GM12878 (cell line): ENCODE measurements around the gene CPEB1. TPM values are rescaled to one million over a fixed set of nuclear protein-coding genes. Genes with fewer than 3 reads are reported as not detected.

Source experiments
- ATAC-seq: fragments of 200-7000 bp; cut with Tn5 transposase; 3 replicates; pipeline ENCODE4 v1.9.1; 2020; ENCODE audit warnings: mild to moderate bottlenecking, moderate library complexity
- BruUV-seq: library from RNA; stranded (reverse); fragments of 400-500 nt; replicated peaks from 2 replicates; lab custom pipeline; 2021; lab: Mats Ljungman, UMichigan
- CTCF ChIA-PET: fragments of 300-600 bp; sonication (Branson Sonifier 250); formaldehyde crosslinking; extraction: SDS; loops from one replicate; lab custom pipeline; 2021; ENCODE audit warnings: inconsistent platforms; lab: Yijun Ruan, JAX
- POLR2A ChIA-PET: fragments of 350-600 bp; formaldehyde crosslinking; extraction: SDS; loops from one replicate; lab custom pipeline; 2021; ENCODE audit warnings: inconsistent platforms; lab: Charles Lee
- RAD21 ChIA-PET: fragments of 300-600 bp; sonication (Branson Sonifier 250); formaldehyde crosslinking; loops from one replicate; lab custom pipeline; 2023; ENCODE audit warnings: antibody characterized with exemption; ENCODE audit not compliant: unreplicated experiment; lab: Charles Lee
- SMC1A ChIA-PET: fragments of 300-600 bp; sonication (Branson Sonifier 250); formaldehyde crosslinking; loops from one replicate; lab custom pipeline; 2023; ENCODE audit not compliant: unreplicated experiment, uncharacterized antibody; lab: Charles Lee
- DNase-seq: peaks from one replicate; pipeline ENCODE4 v3.0.0-alpha.2; 2011; ENCODE audit warnings: low read depth, low spot score
- FAIRE-seq: peaks from 3 replicates; lab custom pipeline; 2011; peaks lifted over from hg19 to GRCh38; lab: Jason Lieb, UNC
- H2AFZ ChIP-seq: 2 replicates; pipeline ENCODE4 v1.6.0; 2011; ENCODE audit warnings: low read depth, low read length, control low read depth; ENCODE audit not compliant: control insufficient read depth
- H3K27ac ChIP-seq: 2 replicates; pipeline ENCODE4 v1.5.1; 2011; ENCODE audit warnings: control low read depth; ENCODE audit not compliant: control insufficient read depth, insufficient read depth
- H3K27me3 ChIP-seq, 2 experiments: replicated peaks in 1 of 2; 2 replicates each; pipeline versions ENCODE4 v1.6.0 to v1.6.1; 2011; ENCODE audit warnings: low read length in 1 of 2; ENCODE audit not compliant: control insufficient read depth in 2 of 2, insufficient read depth in 2 of 2
- H3K36me3 ChIP-seq, 2 experiments: 2 replicates each; pipeline ENCODE4 v1.5.1; 2011; ENCODE audit warnings: low read length in 1 of 2; ENCODE audit not compliant: control insufficient read depth in 2 of 2, insufficient read depth in 2 of 2
- H3K4me1 ChIP-seq: 2 replicates; pipeline ENCODE4 v1.6.1; 2011; ENCODE audit warnings: mild to moderate bottlenecking, low read length, moderate library complexity, mixed read lengths; ENCODE audit not compliant: control insufficient read depth, insufficient read depth
- H3K4me2 ChIP-seq: 2 replicates; pipeline ENCODE4 v1.6.0; 2011; ENCODE audit warnings: control low read depth; ENCODE audit not compliant: control insufficient read depth, insufficient read depth
- H3K4me3 ChIP-seq: fragments of 200-600 bp; sonication (generic); 2 replicates; pipeline ENCODE4 v1.5.1; 2016
- H3K79me2 ChIP-seq: 2 replicates; pipeline ENCODE4 v1.6.0; 2011; ENCODE audit warnings: low read length; ENCODE audit not compliant: control insufficient read depth, insufficient read depth
- H3K9ac ChIP-seq: 2 replicates; pipeline ENCODE4 v1.8.0; 2011; ENCODE audit warnings: low read length, control low read depth, mixed read lengths; ENCODE audit not compliant: control insufficient read depth, insufficient read depth
- H3K9me3 ChIP-seq: replicated peaks from 3 replicates; pipeline ENCODE4 v1.5.1; 2011; ENCODE audit warnings: mild to moderate bottlenecking, low read length; ENCODE audit not compliant: control insufficient read depth, insufficient read depth
- H4K20me1 ChIP-seq: 2 replicates; pipeline ENCODE4 v1.6.0; 2011; ENCODE audit not compliant: control insufficient read depth, insufficient read depth
- CBFB ChIP-seq: IDR thresholded peaks from 2 replicates; pipeline ENCODE4 v1.6.1; 2016; ENCODE audit warnings: antibody characterized with exemption, low read depth
- CHD2 ChIP-seq: IDR thresholded peaks from 2 replicates; pipeline ENCODE4 v1.6.1; 2011; ENCODE audit warnings: low read depth, low read length, improper control_type of control experiment, borderline replicate concordance
- CREM ChIP-seq: IDR thresholded peaks from 2 replicates; pipeline ENCODE4 v1.6.1; 2014; ENCODE audit warnings: antibody characterized with exemption, low read depth
- IKZF2 ChIP-seq, 2 experiments: fragments of 450-650 bp; IDR thresholded peaks; 2 replicates each; pipeline ENCODE4 v1.6.1; 2017; ENCODE audit warnings: mild to moderate bottlenecking in 2 of 2, moderate library complexity in 2 of 2
- MEF2A ChIP-seq: IDR thresholded peaks from 2 replicates; pipeline ENCODE4 v1.6.1; 2011; ENCODE audit warnings: low read depth, mild to moderate bottlenecking, low read length, moderate library complexity; ENCODE audit not compliant: insufficient read depth
- NFYB ChIP-seq: IDR thresholded peaks from 2 replicates; pipeline ENCODE4 v1.6.1; 2011; ENCODE audit warnings: low read depth, mild to moderate bottlenecking, low read length, improper control_type of control experiment, moderate library complexity; ENCODE audit not compliant: insufficient read depth
- PML ChIP-seq: IDR thresholded peaks from 2 replicates; pipeline ENCODE4 v1.6.1; 2012; ENCODE audit warnings: low read length, inconsistent platforms
- SMAD1 ChIP-seq: fragments of 450-650 bp; IDR thresholded peaks from 2 replicates; pipeline ENCODE4 v1.6.1; 2018; ENCODE audit warnings: mild to moderate bottlenecking, low read depth; ENCODE audit not compliant: partially characterized antibody
- SMARCA5 ChIP-seq: fragments of 450-650 bp; IDR thresholded peaks from 2 replicates; pipeline ENCODE4 v1.6.1; 2017; ENCODE audit warnings: mild to moderate bottlenecking
- YY1 ChIP-seq: IDR thresholded peaks from 2 replicates; pipeline ENCODE4 v1.6.1; 2011; ENCODE audit warnings: low read depth, mild to moderate bottlenecking, low read length
- ZNF207 ChIP-seq: fragments of 450-650 bp; IDR thresholded peaks from 2 replicates; pipeline ENCODE4 v1.6.1; 2014; ENCODE audit warnings: antibody characterized with exemption, mild to moderate bottlenecking, borderline replicate concordance
- ZNF217 ChIP-seq: fragments of 450-650 bp; IDR thresholded peaks from 2 replicates; pipeline ENCODE4 v1.6.1; 2017; ENCODE audit warnings: antibody characterized with exemption, mild to moderate bottlenecking
- ZNF622 ChIP-seq: fragments of 450-650 bp; IDR thresholded peaks from 2 replicates; pipeline ENCODE4 v1.6.1; 2017; ENCODE audit warnings: mild to moderate bottlenecking, inconsistent platforms
- WGBS: methylation state at CpG from one replicate; pipeline ENCODE4 v1.1.6; 2016; ENCODE audit warnings: low lambda C conversion rate; ENCODE audit not compliant: insufficient replicate concordance, insufficient coverage; ENCODE audit errors: missing lambda C conversion rate; 5-methylcytosine and 5-hydroxymethylcytosine counted together
- in situ Hi-C: fragments of 300-500 bp; cut with MboI; formaldehyde crosslinking; loops from 9 replicates; pipeline ENCODE4 v1.14.3; 2018; ENCODE audit warnings: mixed read lengths
- intact Hi-C: fragments of 100-400 bp; cut with micrococcal nuclease; formaldehyde crosslinking; loops from one replicate; pipeline ENCODE4 v1.14.2; 2022; ENCODE audit not compliant: unreplicated experiment
- polyA plus RNA-seq, 11 experiments: library from polyadenylated mRNA; depleted of rRNA in 4 of 11; unstranded in 6 of 11; stranded (reverse) in 5 of 11; fragments of >200 nt; fragmentation: Nextera tagmentation in 4 of 11; fragmentation: Illumina TruSeq in 1 of 11; extraction: Ambion mirVana in 4 of 11; extraction: Trizol in 1 of 11; gene quantifications; 1 replicate in 1 of 11; 2 replicates in 10 of 11; pipeline versions ENCODE4 v1.2.1 to v1.2.3, GENCODE V29; 2011 to 2016; ENCODE audit warnings: inconsistent platforms in 2 of 11, missing spikeins in 2 of 11, low read depth in 1 of 11
- total RNA-seq, 4 experiments: library from RNA; depleted of rRNA in 3 of 4; stranded (reverse); fragments of >200 nt in 3 of 4; fragmentation: Illumina TruSeq in 1 of 4; extraction: Trizol in 1 of 4; gene quantifications; 2 replicates each; pipeline versions ENCODE4 v1.2.1 to v1.2.3, GENCODE V29; 2013 to 2021
- TF ChIP-seq, protein P1 (sequence below): IDR thresholded peaks from 2 replicates; pipeline ENCODE4 v1.6.1; 2012; ENCODE audit warnings: low read length, inconsistent platforms
- TF ChIP-seq, protein P2 (sequence below): IDR thresholded peaks from 2 replicates; pipeline ENCODE4 v1.6.1; 2012; ENCODE audit warnings: low read depth, low read length, improper control_type of control experiment
- TF ChIP-seq, protein P3 (sequence below): IDR thresholded peaks from 2 replicates; pipeline ENCODE4 v1.6.1; 2011; ENCODE audit warnings: low read depth, low read length, improper control_type of control experiment, borderline replicate concordance
- TF ChIP-seq, protein P4 (sequence below): IDR thresholded peaks from 2 replicates; pipeline ENCODE4 v1.6.1; 2011; ENCODE audit warnings: borderline replicate concordance, low read depth, mild to moderate bottlenecking, moderate library complexity, mixed read lengths, low read length; ENCODE audit not compliant: insufficient read depth; ENCODE audit errors: extremely low read length
- TF ChIP-seq, protein P5 (sequence below): IDR thresholded peaks from 2 replicates; pipeline ENCODE4 v1.6.1; 2012; ENCODE audit warnings: low read depth, low read length, improper control_type of control experiment

CPEB1 gene
- total and polyA plus RNA-seq, 10 of the 15 experiments (the other 5 are each of a cell fraction or from before 2014, with no cell fraction given) = 0.05 to 1.1 (median 0.46) TPM

DNA sequence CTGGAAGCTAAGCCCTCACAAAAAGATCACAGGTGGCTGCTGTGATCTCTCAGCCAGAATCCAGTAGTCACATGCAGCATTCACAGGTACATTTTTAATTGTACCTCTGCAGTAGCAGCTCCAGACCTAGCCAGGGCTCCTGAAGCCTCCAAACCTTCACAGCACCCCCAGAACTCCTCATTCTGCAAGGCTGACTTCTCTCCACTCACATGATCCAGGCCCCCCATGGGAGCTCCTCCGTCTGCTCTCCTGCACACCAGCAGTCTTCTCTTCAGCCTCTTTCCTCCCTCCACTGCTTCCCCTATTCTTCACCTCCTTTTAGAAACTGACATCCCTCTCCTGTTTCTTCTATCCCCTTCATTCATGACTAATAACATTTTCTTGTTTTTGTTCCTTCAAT is 13.2 kb upstream of the CPEB1 start (continued):
- TF ChIP-seq, protein P1, sequence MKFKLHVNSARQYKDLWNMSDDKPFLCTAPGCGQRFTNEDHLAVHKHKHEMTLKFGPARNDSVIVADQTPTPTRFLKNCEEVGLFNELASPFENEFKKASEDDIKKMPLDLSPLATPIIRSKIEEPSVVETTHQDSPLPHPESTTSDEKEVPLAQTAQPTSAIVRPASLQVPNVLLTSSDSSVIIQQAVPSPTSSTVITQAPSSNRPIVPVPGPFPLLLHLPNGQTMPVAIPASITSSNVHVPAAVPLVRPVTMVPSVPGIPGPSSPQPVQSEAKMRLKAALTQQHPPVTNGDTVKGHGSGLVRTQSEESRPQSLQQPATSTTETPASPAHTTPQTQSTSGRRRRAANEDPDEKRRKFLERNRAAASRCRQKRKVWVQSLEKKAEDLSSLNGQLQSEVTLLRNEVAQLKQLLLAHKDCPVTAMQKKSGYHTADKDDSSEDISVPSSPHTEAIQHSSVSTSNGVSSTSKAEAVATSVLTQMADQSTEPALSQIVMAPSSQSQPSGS = no peak
- TF ChIP-seq, protein P2, sequence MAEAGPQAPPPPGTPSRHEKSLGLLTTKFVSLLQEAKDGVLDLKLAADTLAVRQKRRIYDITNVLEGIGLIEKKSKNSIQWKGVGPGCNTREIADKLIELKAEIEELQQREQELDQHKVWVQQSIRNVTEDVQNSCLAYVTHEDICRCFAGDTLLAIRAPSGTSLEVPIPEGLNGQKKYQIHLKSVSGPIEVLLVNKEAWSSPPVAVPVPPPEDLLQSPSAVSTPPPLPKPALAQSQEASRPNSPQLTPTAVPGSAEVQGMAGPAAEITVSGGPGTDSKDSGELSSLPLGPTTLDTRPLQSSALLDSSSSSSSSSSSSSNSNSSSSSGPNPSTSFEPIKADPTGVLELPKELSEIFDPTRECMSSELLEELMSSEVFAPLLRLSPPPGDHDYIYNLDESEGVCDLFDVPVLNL = no peak

DNA sequence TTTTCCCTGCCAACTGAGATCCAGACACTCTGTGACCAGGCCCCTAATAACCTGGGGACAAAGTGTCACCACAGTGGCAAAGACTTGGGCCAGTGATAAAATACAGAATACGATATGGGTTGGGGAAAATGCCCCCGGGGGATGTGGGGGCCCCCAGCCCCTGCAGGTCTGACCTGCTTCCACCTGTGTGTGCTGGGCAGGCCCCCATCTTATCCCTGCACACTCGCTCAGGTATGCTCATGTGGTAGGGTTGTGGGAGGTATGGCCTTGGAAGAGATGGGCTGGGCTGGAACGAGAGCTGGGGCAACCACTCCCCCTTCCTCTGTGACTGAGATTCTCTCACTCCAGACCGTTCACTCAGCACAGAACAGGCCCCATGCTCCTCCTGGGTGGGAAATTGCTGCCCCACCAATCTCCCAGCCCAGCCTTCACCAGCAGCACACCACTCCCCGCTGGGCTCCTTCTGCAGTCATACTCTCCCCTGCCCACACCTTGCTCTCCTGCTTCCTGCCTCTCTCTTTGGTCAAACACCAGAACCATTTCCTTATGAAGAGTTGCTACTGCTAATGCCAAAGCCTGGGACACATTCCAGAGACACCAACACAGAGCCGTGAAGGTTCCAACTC is 9.6 kb upstream of the CPEB1 start:
- no peak overlapping the region for H3K27ac ChIP-seq
- WGBS = 26% methylated on average over 7 of the region's 7 CpGs
- TF ChIP-seq CHD2 = no peak
- TF ChIP-seq NFYB = no peak
- no peak for TF ChIP-seq IKZF2 (IDR thresholded peaks at IDR 0.05)
- TF ChIP-seq CBFB = no peak
- TF ChIP-seq ZNF622 = no peak
- no peak for TF ChIP-seq SMAD1
- TF ChIP-seq, protein P3, sequence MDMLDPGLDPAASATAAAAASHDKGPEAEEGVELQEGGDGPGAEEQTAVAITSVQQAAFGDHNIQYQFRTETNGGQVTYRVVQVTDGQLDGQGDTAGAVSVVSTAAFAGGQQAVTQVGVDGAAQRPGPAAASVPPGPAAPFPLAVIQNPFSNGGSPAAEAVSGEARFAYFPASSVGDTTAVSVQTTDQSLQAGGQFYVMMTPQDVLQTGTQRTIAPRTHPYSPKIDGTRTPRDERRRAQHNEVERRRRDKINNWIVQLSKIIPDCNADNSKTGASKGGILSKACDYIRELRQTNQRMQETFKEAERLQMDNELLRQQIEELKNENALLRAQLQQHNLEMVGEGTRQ = no peak
- no peak for TF ChIP-seq PML
- TF ChIP-seq ZNF207 = no peak
- TF ChIP-seq, protein P4, sequence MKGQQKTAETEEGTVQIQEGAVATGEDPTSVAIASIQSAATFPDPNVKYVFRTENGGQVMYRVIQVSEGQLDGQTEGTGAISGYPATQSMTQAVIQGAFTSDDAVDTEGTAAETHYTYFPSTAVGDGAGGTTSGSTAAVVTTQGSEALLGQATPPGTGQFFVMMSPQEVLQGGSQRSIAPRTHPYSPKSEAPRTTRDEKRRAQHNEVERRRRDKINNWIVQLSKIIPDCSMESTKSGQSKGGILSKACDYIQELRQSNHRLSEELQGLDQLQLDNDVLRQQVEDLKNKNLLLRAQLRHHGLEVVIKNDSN = no peak
- no peak for TF ChIP-seq SMARCA5
- no peak for TF ChIP-seq MEF2A
- TF ChIP-seq ZNF217 = no peak
- TF ChIP-seq, protein P5, sequence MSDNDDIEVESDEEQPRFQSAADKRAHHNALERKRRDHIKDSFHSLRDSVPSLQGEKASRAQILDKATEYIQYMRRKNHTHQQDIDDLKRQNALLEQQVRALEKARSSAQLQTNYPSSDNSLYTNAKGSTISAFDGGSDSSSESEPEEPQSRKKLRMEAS = no peak
- TF ChIP-seq YY1 = no peak
- TF ChIP-seq CREM = no peak
- ChIA-PET CTCF (interaction anchor here (0.6 kb wide), 1 partner anchor 928 kb away, joined by 3 read pairs; no protein-coding TSS in a partner anchor), SMC1A (no interaction called here), RAD21 (no interaction called here), POLR2A (no interaction called here)
- H3K27me3 ChIP-seq = peaks cover 0 to 2% of the 10 kb centered on the region in 2 experiments; a peak in 2 of 4 replicates
- ATAC-seq (no peak), FAIRE-seq (no peak), DNase-seq (no peak)
- no peaks in the 10 kb centered on the region for H3K9me3 ChIP-seq
- no peaks in the 10 kb centered on the region for H3K36me3 ChIP-seq
- intact Hi-C loops = no loop called here
- no peak overlapping the region for H2AFZ ChIP-seq
- no peaks in the 10 kb centered on the region; the same call in none of the 2 replicates for H4K20me1 ChIP-seq
- in situ Hi-C loops = no loop called here
- no peaks in the 10 kb centered on the region for H3K4me1 ChIP-seq
- no peaks in the 10 kb centered on the region for H3K79me2 ChIP-seq
- BruUV-seq = no TSS peak
- H3K9ac ChIP-seq = no peak overlapping the region
- H3K4me2 ChIP-seq = no peak overlapping the region
- H3K4me3 ChIP-seq = no peak overlapping the region
